Type B pancreatic cell (in vitro differentiated cells): Measurements from ENCODE around the gene HTR1D. TPM values are rescaled to one million over a fixed set of nuclear protein-coding genes. Genes with fewer than 3 reads are reported as not detected.
"Not testable (repeated sequence)": the region's sequence is repeated elsewhere in the genome, so short reads cannot be mapped to it uniquely, and the experiment has no call there.

ENCODE experiments used
- DNase-seq: peaks from one replicate; pipeline ENCODE4 v3.0.0; 2021; ENCODE audit warnings: mixed read lengths; ENCODE audit not compliant: unreplicated experiment; ENCODE audit errors: extremely low spot score
- H3K27ac Mint-ChIP-seq: 2 replicates; pipeline ENCODE4 v1.8.0; 2021; ENCODE audit warnings: mild to moderate bottlenecking, mixed read lengths
- H3K27me3 Mint-ChIP-seq: 2 replicates; pipeline ENCODE4 v1.8.0; 2021; ENCODE audit warnings: mixed read lengths
- H3K36me3 Mint-ChIP-seq: 2 replicates; pipeline ENCODE4 v1.8.0; 2021; ENCODE audit warnings: mixed read lengths
- H3K4me1 Mint-ChIP-seq: one replicate; pipeline ENCODE4 v1.8.0; 2021; ENCODE audit warnings: mixed read lengths; ENCODE audit not compliant: unreplicated experiment
- H3K4me3 Mint-ChIP-seq: 2 replicates; pipeline ENCODE4 v1.8.0; 2021; ENCODE audit warnings: mild to moderate bottlenecking, mixed read lengths
- H3K9me3 Mint-ChIP-seq: 2 replicates; pipeline ENCODE4 v1.8.0; 2021; ENCODE audit warnings: mixed read lengths
- CTCF ChIP-seq: fragments of 200-600 bp; sonication (generic); conservative IDR thresholded peaks from 2 replicates; pipeline ENCODE4 v1.5.0; 2021; ENCODE audit warnings: antibody characterized with exemption, mild to moderate bottlenecking
- long read RNA-seq: library from polyadenylated mRNA; unstranded; transcript quantifications from one replicate; pipeline ENCODE4 v2.0.0, GENCODE V29; 2020
- total RNA-seq: library from RNA; stranded (reverse); gene quantifications from 2 replicates; pipeline ENCODE4 v1.2.1, GENCODE V29; 2021; ENCODE audit warnings: low replicate concordance

HTR1D gene, protein sequence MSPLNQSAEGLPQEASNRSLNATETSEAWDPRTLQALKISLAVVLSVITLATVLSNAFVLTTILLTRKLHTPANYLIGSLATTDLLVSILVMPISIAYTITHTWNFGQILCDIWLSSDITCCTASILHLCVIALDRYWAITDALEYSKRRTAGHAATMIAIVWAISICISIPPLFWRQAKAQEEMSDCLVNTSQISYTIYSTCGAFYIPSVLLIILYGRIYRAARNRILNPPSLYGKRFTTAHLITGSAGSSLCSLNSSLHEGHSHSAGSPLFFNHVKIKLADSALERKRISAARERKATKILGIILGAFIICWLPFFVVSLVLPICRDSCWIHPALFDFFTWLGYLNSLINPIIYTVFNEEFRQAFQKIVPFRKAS
- 0.92 and 10.5 TPM in 2 replicates for total RNA-seq
- long read RNA-seq, partial matches to known transcripts, result 1 of 6 reads
- long read RNA-seq, other reads (novel, unspliced or antisense), result 3 of 6 reads

- no peaks in the 10 kb centered on the region for H3K9me3 Mint-ChIP-seq
- H3K4me3 Mint-ChIP-seq, result peak within 1 kb of the TSS; percentile 82
- peaks cover 10% of the 10 kb centered on the region for H3K4me1 Mint-ChIP-seq
- H3K27me3 Mint-ChIP-seq, result peaks cover 76% of the 10 kb centered on the region
- no peak for TF ChIP-seq CTCF
- DNase-seq, result no peak
- peak within 1 kb of the TSS; percentile 85 for H3K27ac Mint-ChIP-seq
- peaks cover 3% of the 10 kb centered on the region for H3K36me3 Mint-ChIP-seq
Observed at GRCh38 chr1:23217421-23218115, at the start of gene HTR1D. Gene HTR1D (minus strand): TSS chr1:23217502. CDS start chr1:23194219, 23,283 bp downstream.

DNA sequence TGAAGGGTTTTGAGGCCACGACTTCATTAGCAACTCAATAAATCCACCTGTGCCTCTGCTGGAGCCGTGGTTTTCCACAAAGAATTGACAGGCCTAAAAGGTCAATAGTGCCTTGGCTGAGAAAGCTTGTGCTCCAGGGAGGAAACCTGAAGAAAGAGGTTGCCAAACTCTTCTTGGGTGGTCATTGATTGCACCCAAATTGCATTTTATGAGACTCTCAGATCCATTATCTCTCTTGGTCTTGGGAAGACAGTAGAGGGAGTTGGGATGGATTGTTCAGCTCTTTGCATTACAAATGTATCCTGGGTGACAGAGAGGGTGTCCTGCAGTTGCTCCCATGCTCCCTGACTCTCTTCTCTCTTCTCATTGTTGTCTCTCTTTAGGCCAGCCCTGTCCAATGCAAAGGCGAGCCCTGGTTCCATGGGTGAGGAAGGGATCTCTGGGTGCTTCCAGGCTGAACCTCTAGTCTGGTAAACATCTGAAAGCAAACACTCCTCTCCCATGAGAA lies 46.1 kb upstream of the HTR1D start:
- no peak for DNase-seq
- Mint-ChIP-seq H3K9me3 (no peaks in the 10 kb centered on the region), H3K36me3 (no peaks in the 10 kb centered on the region), H3K4me3 (no peak overlapping the region), H3K27ac (no peak overlapping the region), H3K4me1 (no peaks in the 10 kb centered on the region), H3K27me3 (no peaks in the 10 kb centered on the region)
- no peak for TF ChIP-seq CTCF

GRCh38 chr1:23258082-23258481 lies 40.8 kb upstream of the HTR1D start:
- not testable (repeated sequence) for H3K4me1 Mint-ChIP-seq, H3K9me3 Mint-ChIP-seq, H3K27me3 Mint-ChIP-seq, H3K36me3 Mint-ChIP-seq, DNase-seq, H3K27ac Mint-ChIP-seq, H3K4me3 Mint-ChIP-seq

- not testable (repeated sequence) for H3K4me3 Mint-ChIP-seq, H3K27me3 Mint-ChIP-seq, H3K4me1 Mint-ChIP-seq, DNase-seq, H3K9me3 Mint-ChIP-seq, H3K27ac Mint-ChIP-seq, H3K36me3 Mint-ChIP-seq
Observed at GRCh38 chr1:23257371-23257770, 40.1 kb upstream of the HTR1D start.

DNA sequence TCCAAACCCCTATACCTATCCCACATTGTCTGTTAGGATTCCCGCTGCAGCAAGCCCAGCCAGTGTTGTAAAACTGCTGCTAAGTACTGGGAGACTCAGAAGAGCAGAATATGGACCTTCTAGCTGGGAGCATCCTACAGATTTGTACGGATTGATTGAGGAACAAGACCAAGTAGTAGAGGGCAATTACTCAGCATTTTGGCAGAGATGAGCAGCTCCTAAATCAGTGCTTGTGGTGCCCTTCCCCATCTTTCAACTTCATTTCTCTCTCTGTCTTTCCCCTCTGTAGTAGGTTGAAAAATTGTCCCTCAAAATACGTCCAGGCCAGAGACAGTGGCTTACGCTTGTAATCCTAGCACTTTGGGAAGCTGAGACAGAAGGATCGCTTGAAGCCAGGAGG lies 37.3 kb upstream of the HTR1D start:
- H3K4me3 Mint-ChIP-seq, result no peak overlapping the region
- H3K4me1 Mint-ChIP-seq, result peaks cover 5% of the 10 kb centered on the region
- no peak for DNase-seq
- no peak for TF ChIP-seq CTCF
- no peaks in the 10 kb centered on the region for H3K36me3 Mint-ChIP-seq
- peaks cover 4% of the 10 kb centered on the region for H3K9me3 Mint-ChIP-seq
- no peak overlapping the region for H3K27ac Mint-ChIP-seq
- H3K27me3 Mint-ChIP-seq, result no peaks in the 10 kb centered on the region

- Mint-ChIP-seq H3K27me3 (no peaks in the 10 kb centered on the region), H3K27ac (no peak overlapping the region), H3K4me3 (no peak overlapping the region)
Observed at GRCh38 chr1:23251812-23252211, 34.5 kb upstream of the HTR1D start.

More at GRCh38 chr1:23251812-23252211, 34.5 kb upstream of the HTR1D start:
- H3K9me3 Mint-ChIP-seq, result peaks cover 4% of the 10 kb centered on the region
- H3K36me3 Mint-ChIP-seq, result no peaks in the 10 kb centered on the region
- no peak for DNase-seq
- peaks cover 7% of the 10 kb centered on the region for H3K4me1 Mint-ChIP-seq
- TF ChIP-seq CTCF, result no peak
